Panc1 (cell line): ENCODE data around the gene ASTN2. TPM values are rescaled to one million over a fixed set of nuclear protein-coding genes. Genes with fewer than 3 reads are reported as not detected.

Experiments used
- ATAC-seq: fragments of 200-7000 bp; cut with Tn5 transposase; 2 replicates; pipeline ENCODE4 v1.9.1; 2020; ENCODE audit warnings: mild to moderate bottlenecking, moderate library complexity
- BruUV-seq: library from RNA; stranded (reverse); fragments of 400-500 nt; replicated peaks from 2 replicates; lab custom pipeline; 2021; lab: Mats Ljungman, UMichigan
- CTCF ChIA-PET: fragments of 300-600 bp; sonication (Branson Sonifier 250); formaldehyde crosslinking; loops from one replicate; lab custom pipeline; 2022; ENCODE audit warnings: antibody characterized with exemption; lab: Charles Lee
- POLR2A ChIA-PET: fragments of 300-600 bp; sonication (Branson Sonifier 250); formaldehyde crosslinking; loops from one replicate; lab custom pipeline; 2022; ENCODE audit warnings: antibody characterized with exemption; lab: Charles Lee
- DNase-seq: peaks from one replicate; pipeline ENCODE4 v3.0.0-alpha.2; 2010; ENCODE audit warnings: low read depth, low spot score
- H3K27ac ChIP-seq: 2 replicates; pipeline ENCODE4 v1.5.1; 2011; ENCODE audit warnings: mild to moderate bottlenecking, low read length, inconsistent platforms
- H3K27me3 ChIP-seq: fragments of 200-500 bp; sonication (Bioruptor generic); 2 replicates; pipeline ENCODE4 v1.6.0; 2014; ENCODE audit warnings: low read length, inconsistent platforms; ENCODE audit not compliant: control insufficient read depth, insufficient read depth
- H3K36me3 ChIP-seq: fragments of 200-500 bp; sonication (Bioruptor generic); 2 replicates; pipeline ENCODE4 v1.5.1; 2014; ENCODE audit warnings: inconsistent platforms, mild to moderate bottlenecking, low read length, moderate library complexity; ENCODE audit not compliant: control insufficient read depth, insufficient read depth
- H3K4me1 ChIP-seq: 2 replicates; pipeline ENCODE4 v1.5.1; 2011; ENCODE audit warnings: inconsistent platforms, mild to moderate bottlenecking, low read length, moderate library complexity; ENCODE audit not compliant: control insufficient read depth, insufficient read depth
- H3K4me3 ChIP-seq, 2 experiments: 2 replicates each; pipeline ENCODE4 v1.5.1; 2011 to 2012; ENCODE audit warnings: low read depth in 2 of 2, low read length in 2 of 2, mild to moderate bottlenecking in 2 of 2, inconsistent platforms in 1 of 2, moderate library complexity in 1 of 2
- H3K9me3 ChIP-seq: fragments of 200-500 bp; sonication (Bioruptor generic); 2 replicates; pipeline ENCODE4 v1.5.1; 2014; ENCODE audit warnings: low read depth, mild to moderate bottlenecking, inconsistent platforms, low read length, moderate library complexity; ENCODE audit not compliant: control insufficient read depth, insufficient read depth
- CTCF ChIP-seq: fragments of 450-650 bp; IDR thresholded peaks from 2 replicates; pipeline ENCODE4 v1.5.1; 2017; ENCODE audit warnings: mild to moderate bottlenecking
- POLR2AphosphoS5 ChIP-seq: IDR thresholded peaks from 2 replicates; pipeline ENCODE4 v1.6.1; 2012; ENCODE audit warnings: mild to moderate bottlenecking, low read depth, low read length, moderate library complexity
- REST ChIP-seq, 2 experiments: IDR thresholded peaks; 2 replicates each; pipeline ENCODE4 v1.6.1; 2011 to 2012; ENCODE audit warnings: low read depth in 2 of 2, control low read depth in 1 of 2, low read length in 1 of 2, mild to moderate bottlenecking in 1 of 2, moderate library complexity in 1 of 2; ENCODE audit not compliant: insufficient read depth in 1 of 2
- SIN3A ChIP-seq: IDR thresholded peaks from 2 replicates; pipeline ENCODE4 v1.6.1; 2012; ENCODE audit warnings: low read depth, mild to moderate bottlenecking, low read length, moderate library complexity, borderline replicate concordance; ENCODE audit not compliant: insufficient read depth
- TCF7L2 ChIP-seq: IDR thresholded peaks from 2 replicates; pipeline ENCODE4 v1.6.1; 2011; ENCODE audit warnings: mild to moderate bottlenecking, low read depth, low read length, inconsistent platforms
- in situ Hi-C: cut with HindIII; loops from 2 replicates; pipeline ENCODE4 v1.10.0; 2016; ENCODE audit warnings: low sequenced_read_pairs, low pct_unique_long_range_greater_than_20kb
- intact Hi-C: fragments of 100-400 bp; cut with micrococcal nuclease; formaldehyde crosslinking; loops from one replicate; pipeline ENCODE4 v1.10.0; 2022; ENCODE audit not compliant: unreplicated experiment
- total RNA-seq: library from RNA; stranded (reverse); gene quantifications from one replicate; pipeline ENCODE4 v1.2.1, GENCODE V29; 2021; ENCODE audit not compliant: unreplicated experiment

ASTN2 gene
- total RNA-seq, 1 experiment from 2014 or later = 3.9 TPM

- TF ChIP-seq REST (IDR thresholded peaks at IDR 0.05; ENCODE audit: insufficient read depth in 1 of 2, low read depth in 2 of 2, low read length in 1 of 2) (no peak), SIN3A (no peak), TCF7L2 (no peak), POLR2AphosphoS5 (no peak), CTCF (no peak)
- in situ Hi-C loops = no loop called here
- H3K9me3 ChIP-seq = no peaks in the 10 kb centered on the region
- no peak overlapping the region for H3K4me3 ChIP-seq
- H3K36me3 ChIP-seq = no peaks in the 10 kb centered on the region
- no TSS peak for BruUV-seq
- H3K27me3 ChIP-seq = no peaks in the 10 kb centered on the region
- H3K27ac ChIP-seq = no peak overlapping the region
- ATAC-seq (no peak), DNase-seq (no peak)
- intact Hi-C loops = no loop called here
- ChIA-PET POLR2A (no interaction called here), CTCF (no interaction called here)
- no peaks in the 10 kb centered on the region for H3K4me1 ChIP-seq
Measured at GRCh38 chr9:116674210-116674980, 740.5 kb downstream of the ASTN2 start.

GRCh38 chr9:116673375-116673774 is 741.5 kb downstream of the ASTN2 start:
- Histone ChIP-seq H3K4me3 (no peak overlapping the region), H3K27ac (no peak overlapping the region), H3K27me3 (no peaks in the 10 kb centered on the region), H3K36me3 (no peaks in the 10 kb centered on the region), H3K4me1 (no peaks in the 10 kb centered on the region), H3K9me3 (no peaks in the 10 kb centered on the region)
- in situ Hi-C loops (no loop called here), intact Hi-C loops (no loop called here)
- BruUV-seq = no TSS peak
- ATAC-seq (no peak), DNase-seq (no peak)
- CTCF ChIA-PET = no interaction called here
- POLR2A ChIA-PET = no interaction called here
- TF ChIP-seq POLR2AphosphoS5 (no peak), CTCF (no peak)
